H9 (cell line): ENCODE results near the gene KIAA1614. TPM values are rescaled to one million over a fixed set of nuclear protein-coding genes. Genes with fewer than 3 reads are reported as not detected.

Source experiments
- DNase-seq: peaks from one replicate; pipeline ENCODE4 v3.0.0-alpha.2; 2017
- H2AFZ ChIP-seq: one replicate; pipeline ENCODE4 v1.6.1; 2013; ENCODE audit warnings: mild to moderate bottlenecking, low read length, control low read depth, moderate library complexity
- H2AK5ac ChIP-seq: 2 replicates; pipeline ENCODE4 v1.6.1; 2013; ENCODE audit warnings: low read length, control low read depth, mixed read lengths; ENCODE audit not compliant: insufficient read length
- H2BK120ac ChIP-seq: one replicate; pipeline ENCODE4 v1.6.1; 2013; ENCODE audit warnings: low read depth, mild to moderate bottlenecking, low read length, control low read depth, inconsistent platforms; ENCODE audit not compliant: poor library complexity, severe bottlenecking
- H2BK12ac ChIP-seq: 2 replicates; pipeline ENCODE4 v1.6.1; 2013; ENCODE audit warnings: low read length, control low read depth, mixed read lengths, low read depth; ENCODE audit not compliant: insufficient read length
- H2BK15ac ChIP-seq: 2 replicates; pipeline ENCODE4 v1.6.1; 2013; ENCODE audit warnings: low read depth, low read length, control low read depth
- H2BK20ac ChIP-seq: one replicate; pipeline ENCODE4 v1.6.1; 2013; ENCODE audit warnings: low read depth, mild to moderate bottlenecking, low read length, control low read depth, inconsistent platforms; ENCODE audit not compliant: poor library complexity, severe bottlenecking
- H2BK5ac ChIP-seq: 2 replicates; pipeline ENCODE4 v1.6.1; 2013; ENCODE audit warnings: low read length, control low read depth, mixed read lengths; ENCODE audit not compliant: insufficient read length
- H3K14ac ChIP-seq: 2 replicates; pipeline ENCODE4 v1.6.1; 2013; ENCODE audit warnings: low read length, control low read depth; ENCODE audit not compliant: insufficient read depth
- H3K18ac ChIP-seq: 2 replicates; pipeline ENCODE4 v1.6.1; 2013; ENCODE audit warnings: low read depth, mild to moderate bottlenecking, mixed read lengths, low read length, control low read depth; ENCODE audit not compliant: insufficient read length
- H3K23ac ChIP-seq: 2 replicates; pipeline ENCODE4 v1.6.1; 2013; ENCODE audit warnings: low read length, control low read depth, mixed read lengths, low read depth; ENCODE audit not compliant: insufficient read length
- H3K23me2 ChIP-seq: 2 replicates; pipeline ENCODE4 v1.6.1; 2013; ENCODE audit warnings: low read depth, mild to moderate bottlenecking, mixed read lengths, low read length, control low read depth; ENCODE audit not compliant: insufficient read length, poor library complexity, severe bottlenecking
- H3K27ac ChIP-seq: 2 replicates; pipeline ENCODE4 v1.5.1; 2013; ENCODE audit warnings: low read length, control low read depth, mixed read lengths, low read depth; ENCODE audit not compliant: insufficient read length
- H3K27me3 ChIP-seq: 2 replicates; pipeline ENCODE4 v1.6.1; 2013; ENCODE audit warnings: low read length, control low read depth, inconsistent platforms; ENCODE audit not compliant: insufficient read depth
- H3K4ac ChIP-seq: 2 replicates; pipeline ENCODE4 v1.6.1; 2013; ENCODE audit warnings: low read depth, mild to moderate bottlenecking, control low read depth, inconsistent platforms, low read length, moderate library complexity
- H3K4me1 ChIP-seq: 2 replicates; pipeline ENCODE4 v1.6.1; 2013; ENCODE audit warnings: low read length, control low read depth, inconsistent platforms; ENCODE audit not compliant: insufficient read depth
- H3K4me2 ChIP-seq: 2 replicates; pipeline ENCODE4 v1.6.1; 2013; ENCODE audit warnings: low read length, control low read depth, mixed read lengths; ENCODE audit not compliant: insufficient read length, insufficient read depth
- H3K56ac ChIP-seq: 2 replicates; pipeline ENCODE4 v1.6.1; 2013; ENCODE audit warnings: low read depth, mild to moderate bottlenecking, mixed read lengths, low read length, control low read depth; ENCODE audit not compliant: insufficient read length
- H3K79me1 ChIP-seq: 2 replicates; pipeline ENCODE4 v1.6.1; 2013; ENCODE audit warnings: low read depth, mild to moderate bottlenecking, moderate library complexity, low read length, control low read depth, inconsistent platforms; ENCODE audit not compliant: insufficient read depth, poor library complexity, severe bottlenecking
- H3K79me2 ChIP-seq: 2 replicates; pipeline ENCODE4 v1.6.1; 2013; ENCODE audit warnings: low read length, control low read depth, inconsistent platforms; ENCODE audit not compliant: insufficient read depth
- H3K9ac ChIP-seq: 2 replicates; pipeline ENCODE4 v1.6.1; 2013; ENCODE audit warnings: low read length, control low read depth, mixed read lengths; ENCODE audit not compliant: insufficient read length; ENCODE audit errors: extremely low read depth
- H3K9me3 ChIP-seq: one replicate; pipeline ENCODE4 v1.6.1; 2013; ENCODE audit warnings: low read depth, low read length, inconsistent platforms; ENCODE audit not compliant: control insufficient read depth
- H3T11ph ChIP-seq: one replicate; pipeline ENCODE4 v1.6.1; 2013; ENCODE audit warnings: mild to moderate bottlenecking, low read length, control low read depth, inconsistent platforms
- H4K20me1 ChIP-seq: one replicate; pipeline ENCODE4 v1.6.1; 2013; ENCODE audit not compliant: control insufficient read depth, insufficient read length, insufficient read depth
- H4K5ac ChIP-seq: 2 replicates; pipeline ENCODE4 v1.6.1; 2013; ENCODE audit warnings: low read depth, mild to moderate bottlenecking, mixed read lengths, low read length, control low read depth; ENCODE audit not compliant: insufficient read length
- H4K8ac ChIP-seq: replicated peaks from 2 replicates; pipeline ENCODE4 v1.6.1; 2013; ENCODE audit warnings: low read length, control low read depth, mixed read lengths, low read depth; ENCODE audit not compliant: insufficient read length
- H4K91ac ChIP-seq: 2 replicates; pipeline ENCODE4 v1.6.1; 2013; ENCODE audit warnings: low read depth, mild to moderate bottlenecking, moderate library complexity, mixed read lengths, low read length, control low read depth; ENCODE audit not compliant: insufficient read length
- H3K27ac Mint-ChIP-seq, 3 experiments: 2 replicates in 2 of 3; 3 replicates in 1 of 3; pipeline ENCODE4 v1.8.0; 2020 to 2021; ENCODE audit warnings: mixed read lengths in 3 of 3, mild to moderate bottlenecking in 1 of 3, moderate library complexity in 1 of 3
- H3K27me3 Mint-ChIP-seq: 2 replicates; pipeline ENCODE4 v1.8.0; 2021; ENCODE audit warnings: low read depth, mild to moderate bottlenecking, moderate library complexity, mixed read lengths
- H3K36me3 Mint-ChIP-seq, 3 experiments: 2 replicates in 2 of 3; 3 replicates in 1 of 3; pipeline ENCODE4 v1.8.0; 2020 to 2021; ENCODE audit warnings: low read depth in 3 of 3, mixed read lengths in 3 of 3; ENCODE audit not compliant: insufficient read depth in 1 of 3
- H3K4me1 Mint-ChIP-seq, 2 experiments: 2 replicates each; pipeline ENCODE4 v1.8.0; 2020; ENCODE audit warnings: mixed read lengths in 2 of 2
- H3K4me3 Mint-ChIP-seq, 2 experiments: 2 replicates in 1 of 2; 3 replicates in 1 of 2; pipeline ENCODE4 v1.8.0; 2020 to 2021; ENCODE audit warnings: mild to moderate bottlenecking in 2 of 2, mixed read lengths in 2 of 2, moderate library complexity in 1 of 2
- H3K9me3 Mint-ChIP-seq, 2 experiments: 2 replicates in 1 of 2; 3 replicates in 1 of 2; pipeline ENCODE4 v1.8.0; 2020; ENCODE audit warnings: mild to moderate bottlenecking in 2 of 2, mixed read lengths in 2 of 2, moderate library complexity in 1 of 2
- WGBS: extraction: QIAGEN DNeasy Blood & Tissue Kit; methylation state at CpG from one replicate; pipeline ENCODE4 v1.1.7; 2013; ENCODE audit warnings: missing lambda C conversion rate, low lambda C conversion rate, mixed read lengths; ENCODE audit not compliant: insufficient read length; ENCODE audit errors: extremely low coverage; 5-methylcytosine and 5-hydroxymethylcytosine counted together
- total RNA-seq: library from RNA; stranded (reverse); gene quantifications from 2 replicates; pipeline ENCODE4 v1.2.1, GENCODE V29; 2021
- TF ChIP-seq, protein P1 (sequence below): fragments of 200-600 bp; sonication (generic); conservative IDR thresholded peaks from 3 replicates; pipeline ENCODE4 v1.8.0; 2021; ENCODE audit warnings: antibody characterized with exemption, mild to moderate bottlenecking

Gene KIAA1614
- total RNA-seq, 1 experiment from 2014 or later = 1.3 TPM

DNA sequence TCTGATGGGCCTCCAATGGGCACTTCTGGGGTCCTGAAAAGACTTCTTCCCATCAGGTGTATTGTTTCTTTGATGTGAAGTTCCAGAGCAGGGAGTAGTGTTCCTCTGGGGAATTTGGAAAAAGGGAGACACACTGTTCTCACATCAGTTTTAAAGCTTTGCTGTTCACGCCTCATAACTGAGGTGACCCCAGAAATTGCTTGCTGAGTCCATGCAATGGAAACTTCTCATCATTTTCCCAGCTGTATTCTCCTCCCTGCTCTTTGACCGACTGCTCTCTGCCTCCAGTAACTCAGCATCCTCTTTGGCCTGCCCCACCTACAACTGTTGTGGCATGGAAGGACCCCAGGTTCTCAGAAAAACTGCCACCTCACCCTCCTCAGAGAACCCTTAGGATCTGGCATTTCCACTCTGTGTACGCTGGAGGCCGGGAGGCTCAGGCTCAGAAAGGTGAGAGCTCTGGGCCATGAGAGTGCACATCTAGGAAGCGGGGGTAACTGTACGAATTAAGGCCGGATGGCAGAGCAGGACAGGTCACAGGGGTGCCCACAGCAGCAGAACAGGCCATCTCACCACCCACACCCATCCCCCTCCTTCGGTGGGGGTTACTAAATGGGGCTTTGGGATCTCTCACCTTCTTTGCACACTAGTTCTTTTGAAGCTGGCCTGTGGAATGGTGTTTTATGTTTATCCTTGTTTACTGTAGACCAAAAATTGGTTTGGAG lies 58.7 kb downstream of the KIAA1614 start:
- Mint-ChIP-seq H3K27me3 (no peaks in the 10 kb centered on the region), H3K9me3 (no peaks in the 10 kb centered on the region), H3K27ac (peak overlapping the region in 1 of 3 experiments; percentile 87; a peak in 2 of 7 replicates), H3K4me1 (peaks cover 8 to 9% of the 10 kb centered on the region in 2 experiments; a peak in 3 of 4 replicates), H3K36me3 (peaks cover 32 to 74% (median 68%) of the 10 kb centered on the region in 3 experiments), H3K4me3 (no peak overlapping the region)
- Histone ChIP-seq H2BK15ac (no peak overlapping the region), H4K5ac (no peak overlapping the region), H4K8ac (no peak overlapping the region), H3K4ac (no peak overlapping the region), H3K79me1 (peaks cover 3% of the 10 kb centered on the region), H3K27ac (no peak overlapping the region), H2BK20ac (no peak overlapping the region), H3K4me1 (no peaks in the 10 kb centered on the region), H4K91ac (no peak overlapping the region), H3K18ac (no peak overlapping the region), H2BK120ac (no peak overlapping the region), H3K27me3 (no peaks in the 10 kb centered on the region), H2AFZ (no peak overlapping the region), H3T11ph (no peak overlapping the region), H3K14ac (no peak overlapping the region), H2BK5ac (no peak overlapping the region), H3K9me3 (no peaks in the 10 kb centered on the region), H3K56ac (no peak overlapping the region), H3K4me2 (no peak overlapping the region), H3K79me2 (no peaks in the 10 kb centered on the region), H3K23me2 (no peaks in the 10 kb centered on the region), H3K23ac (no peak overlapping the region), H4K20me1 (no peaks in the 10 kb centered on the region), H2BK12ac (no peak overlapping the region), H2AK5ac (no peak overlapping the region), H3K9ac (no peak overlapping the region)
- DNase-seq = no peak
- WGBS = no CpG with 5 or more reads among the region's 8 CpGs
- TF ChIP-seq, protein P1, sequence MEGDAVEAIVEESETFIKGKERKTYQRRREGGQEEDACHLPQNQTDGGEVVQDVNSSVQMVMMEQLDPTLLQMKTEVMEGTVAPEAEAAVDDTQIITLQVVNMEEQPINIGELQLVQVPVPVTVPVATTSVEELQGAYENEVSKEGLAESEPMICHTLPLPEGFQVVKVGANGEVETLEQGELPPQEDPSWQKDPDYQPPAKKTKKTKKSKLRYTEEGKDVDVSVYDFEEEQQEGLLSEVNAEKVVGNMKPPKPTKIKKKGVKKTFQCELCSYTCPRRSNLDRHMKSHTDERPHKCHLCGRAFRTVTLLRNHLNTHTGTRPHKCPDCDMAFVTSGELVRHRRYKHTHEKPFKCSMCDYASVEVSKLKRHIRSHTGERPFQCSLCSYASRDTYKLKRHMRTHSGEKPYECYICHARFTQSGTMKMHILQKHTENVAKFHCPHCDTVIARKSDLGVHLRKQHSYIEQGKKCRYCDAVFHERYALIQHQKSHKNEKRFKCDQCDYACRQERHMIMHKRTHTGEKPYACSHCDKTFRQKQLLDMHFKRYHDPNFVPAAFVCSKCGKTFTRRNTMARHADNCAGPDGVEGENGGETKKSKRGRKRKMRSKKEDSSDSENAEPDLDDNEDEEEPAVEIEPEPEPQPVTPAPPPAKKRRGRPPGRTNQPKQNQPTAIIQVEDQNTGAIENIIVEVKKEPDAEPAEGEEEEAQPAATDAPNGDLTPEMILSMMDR = no peak
